WTC11 (cell line): Measurements from ENCODE around the gene FLYWCH2. TPM values are rescaled to one million over a fixed set of nuclear protein-coding genes. Genes with fewer than 3 reads are reported as not detected.

Experiments used
- ATAC-seq: fragments of 200-7000 bp; cut with Tn5 transposase; 2 replicates; pipeline ENCODE4 v1.10.0; 2021; ENCODE audit warnings: mild to moderate bottlenecking, moderate library complexity
- CTCF ChIA-PET: fragments of 300-600 bp; sonication (Branson Sonifier 250); formaldehyde crosslinking; loops from one replicate; lab custom pipeline; 2021; ENCODE audit warnings: antibody characterized with exemption; lab: Charles Lee
- POLR2A ChIA-PET: fragments of 350-600 bp; sonication (Branson Sonifier 250); formaldehyde crosslinking; loops from one replicate; lab custom pipeline; 2021; ENCODE audit warnings: antibody characterized with exemption; lab: Charles Lee
- DNase-seq: peaks from one replicate; pipeline ENCODE4 v3.0.0; 2021; ENCODE audit warnings: low spot score
- H3K27ac Mint-ChIP-seq: 2 replicates; pipeline ENCODE4 v1.8.0; 2021; ENCODE audit warnings: mixed read lengths
- H3K27me3 Mint-ChIP-seq: 2 replicates; pipeline ENCODE4 v1.8.0; 2021; ENCODE audit warnings: low read depth, mild to moderate bottlenecking, moderate library complexity, mixed read lengths
- H3K36me3 Mint-ChIP-seq: 2 replicates; pipeline ENCODE4 v1.8.0; 2021; ENCODE audit warnings: mixed read lengths
- H3K4me1 Mint-ChIP-seq: 2 replicates; pipeline ENCODE4 v1.8.0; 2022; ENCODE audit warnings: mixed read lengths
- H3K4me3 Mint-ChIP-seq: 2 replicates; pipeline ENCODE4 v1.8.0; 2021; ENCODE audit warnings: mild to moderate bottlenecking, moderate library complexity, mixed read lengths
- H3K9me3 Mint-ChIP-seq: 2 replicates; pipeline ENCODE4 v1.8.0; 2021; ENCODE audit warnings: mixed read lengths
- AR ChIP-seq: fragments of 250-450 bp; sonication (Bioruptor Pico); IDR thresholded peaks from 2 replicates; pipeline ENCODE4 v1.9.0; 2021; ENCODE audit warnings: mild to moderate bottlenecking
- ARID4B ChIP-seq: sonication (generic); formaldehyde crosslinking; IDR thresholded peaks from 2 replicates; pipeline ENCODE4 v1.8.0; 2023; ENCODE audit warnings: missing genetic modification reagents, mild to moderate bottlenecking, borderline replicate concordance
- CBFB ChIP-seq: sonication (generic); formaldehyde crosslinking; IDR thresholded peaks from 2 replicates; pipeline ENCODE4 v1.8.1; 2022; ENCODE audit warnings: mild to moderate bottlenecking, low read depth, missing genetic modification reagents
- MXD4 ChIP-seq: fragments of 250-450 bp; sonication (Bioruptor Pico); IDR thresholded peaks from 2 replicates; pipeline ENCODE4 v1.8.0; 2021; ENCODE audit warnings: mild to moderate bottlenecking, moderate library complexity, borderline replicate concordance
- OVOL2 ChIP-seq: fragments of 250-450 bp; sonication (Bioruptor Pico); IDR thresholded peaks from 2 replicates; pipeline ENCODE4 v1.9.0; 2021; ENCODE audit warnings: mild to moderate bottlenecking, borderline replicate concordance
- TEAD1 ChIP-seq: sonication (generic); formaldehyde crosslinking; IDR thresholded peaks from 2 replicates; pipeline ENCODE4 v1.8.0; 2022; ENCODE audit warnings: mild to moderate bottlenecking, missing genetic modification reagents
- USF1 ChIP-seq: sonication (generic); formaldehyde crosslinking; IDR thresholded peaks from 2 replicates; pipeline ENCODE4 v1.8.0; 2022; ENCODE audit warnings: mild to moderate bottlenecking, missing genetic modification reagents
- USF2 ChIP-seq: sonication (generic); formaldehyde crosslinking; IDR thresholded peaks from 2 replicates; pipeline ENCODE4 v1.8.1; 2023; ENCODE audit warnings: mild to moderate bottlenecking, missing genetic modification reagents, moderate library complexity
- ZNF263 ChIP-seq: sonication (generic); formaldehyde crosslinking; IDR thresholded peaks from 2 replicates; pipeline ENCODE4 v1.8.1; 2022; ENCODE audit warnings: low read depth, mild to moderate bottlenecking, moderate library complexity, missing genetic modification reagents
- ZNF396 ChIP-seq: fragments of 250-450 bp; sonication (Bioruptor Pico); IDR thresholded peaks from 2 replicates; pipeline ENCODE4 v1.8.0; 2021; ENCODE audit warnings: mild to moderate bottlenecking, moderate library complexity, borderline replicate concordance
- total RNA-seq: library from RNA; stranded (reverse); gene quantifications from 3 replicates; pipeline ENCODE4 v1.2.3, GENCODE V29; 2021
- TF ChIP-seq, protein P1 (sequence below): sonication (generic); formaldehyde crosslinking; conservative IDR thresholded peaks from 2 replicates; pipeline ENCODE4 v1.8.1; 2022; ENCODE audit warnings: mild to moderate bottlenecking, missing genetic modification reagents

Gene FLYWCH2
- total RNA-seq, 1 experiment from 2014 or later = 20.7 TPM

- TF ChIP-seq AR (CRISPR knock-in tag) (no peak), ZNF396 (CRISPR knock-in tag) (no peak)
Measured at GRCh38 chr16:2838928-2839327, 44.1 kb upstream of the FLYWCH2 start (continued).

GRCh38 chr16:2839650-2840450 lies 43.2 kb upstream of the FLYWCH2 start:
- Mint-ChIP-seq H3K9me3 (peaks cover 4% of the 10 kb centered on the region), H3K27ac (no peak overlapping the region), H3K4me3 (no peak overlapping the region), H3K27me3 (peaks cover 14% of the 10 kb centered on the region), H3K4me1 (peaks cover 16% of the 10 kb centered on the region), H3K36me3 (no peaks in the 10 kb centered on the region)
- no peak for TF ChIP-seq CBFB (CRISPR knock-in tag)
- TF ChIP-seq ARID4B (CRISPR knock-in tag) = no peak
- ChIA-PET POLR2A (interaction anchor here (0.6 to 1.3 kb wide), 3 partner anchors 28 to 157 kb away, joined by 3 to 7 read pairs (median 4); partner anchors contain the start of gene KCTD5), CTCF (interaction anchor here (0.6 to 2.6 kb wide), 51 partner anchors 8 to 188 kb away, joined by 3 to 99 read pairs (median 7); partner anchors contain the start of genes FLYWCH1, FLYWCH2, KREMEN2 and PRSS21)
- DNase-seq = no peak
- no peak for ATAC-seq

GRCh38 chr16:2840914-2841313 lies 42.1 kb upstream of the FLYWCH2 start:
- no peak for TF ChIP-seq TEAD1
- no peak for TF ChIP-seq MXD4 (CRISPR knock-in tag)
- TF ChIP-seq USF2 = no peak
- TF ChIP-seq OVOL2 (CRISPR knock-in tag) = no peak
- no peak for TF ChIP-seq ZNF263 (CRISPR knock-in tag)
- no peak for TF ChIP-seq USF1 (CRISPR knock-in tag)
- TF ChIP-seq, protein P1, sequence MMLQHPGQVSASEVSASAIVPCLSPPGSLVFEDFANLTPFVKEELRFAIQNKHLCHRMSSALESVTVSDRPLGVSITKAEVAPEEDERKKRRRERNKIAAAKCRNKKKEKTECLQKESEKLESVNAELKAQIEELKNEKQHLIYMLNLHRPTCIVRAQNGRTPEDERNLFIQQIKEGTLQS (CRISPR knock-in tag) = no peak
- H3K36me3 Mint-ChIP-seq = no peaks in the 10 kb centered on the region
- H3K4me3 Mint-ChIP-seq = no peak overlapping the region
- no peak for DNase-seq
- ATAC-seq = no peak
- ChIA-PET POLR2A (no interaction called here), CTCF (interaction anchor here (0.8 kb wide), 1 partner anchor 24 kb away, joined by 3 read pairs; the partner anchor contains the start of gene PRSS21)
- H3K27me3 Mint-ChIP-seq = peaks cover 17% of the 10 kb centered on the region
- H3K27ac Mint-ChIP-seq = no peak overlapping the region
- peaks cover 14% of the 10 kb centered on the region for H3K4me1 Mint-ChIP-seq
- H3K9me3 Mint-ChIP-seq = peaks cover 13% of the 10 kb centered on the region
